ENCODE results near the gene MAMDC2. TPM values are rescaled to one million over a fixed set of nuclear protein-coding genes. Genes with fewer than 3 reads are reported as not detected.

MAMDC2 gene
- total and polyA plus RNA-seq, 2 donors (not counting 1 experiment from before 2014, with no cell fraction given) = not detected

- Mint-ChIP-seq H3K27me3 (peaks cover 8% of the 10 kb centered on the region), H3K9me3 (ENCODE audit: insufficient read depth) (no peaks in the 10 kb centered on the region), H3K4me1 (no peaks in the 10 kb centered on the region), H3K27ac (no peak overlapping the region), H3K4me3 (no peak overlapping the region)
- POLR2A ChIA-PET = no interaction called here
- DNase-seq (no peak), ATAC-seq (ENCODE audit: low read depth) (no peak)
- no peaks in the 10 kb centered on the region for H3K9me3 ChIP-seq (ENCODE audit: control extremely low read depth in 1 of 3, control insufficient read depth in 2 of 3, insufficient read depth in 1 of 3, low read length in 2 of 3)
- no peak overlapping the region for H3K27ac ChIP-seq (ENCODE audit: low read length in 2 of 2)
- H3K27me3 ChIP-seq (replicated peaks in 1 of 4; ENCODE audit: control extremely low read depth in 1 of 4, control insufficient read depth in 3 of 4, insufficient read depth in 4 of 4, low read length in 3 of 4) = peaks cover 0 to 8% (median 0%) of the 10 kb centered on the region in 4 experiments
- CTCF ChIA-PET = interaction anchor here (2.0 kb wide), 1 partner anchor 48 kb away, joined by 9 read pairs; no protein-coding TSS in a partner anchor
- H3K36me3 ChIP-seq (replicated peaks in 1 of 2; ENCODE audit: control extremely low read depth in 1 of 2, control insufficient read depth in 1 of 2, extremely low read depth in 1 of 2, insufficient read depth in 2 of 2, low read length in 1 of 2) = no peaks in the 10 kb centered on the region
- no peak for TF ChIP-seq EZH2 (IDR thresholded peaks at IDR 0.05; ENCODE audit: borderline replicate concordance, insufficient read depth, low read depth, low read length, poor library complexity, severe bottlenecking)
- TF ChIP-seq, protein P1, sequence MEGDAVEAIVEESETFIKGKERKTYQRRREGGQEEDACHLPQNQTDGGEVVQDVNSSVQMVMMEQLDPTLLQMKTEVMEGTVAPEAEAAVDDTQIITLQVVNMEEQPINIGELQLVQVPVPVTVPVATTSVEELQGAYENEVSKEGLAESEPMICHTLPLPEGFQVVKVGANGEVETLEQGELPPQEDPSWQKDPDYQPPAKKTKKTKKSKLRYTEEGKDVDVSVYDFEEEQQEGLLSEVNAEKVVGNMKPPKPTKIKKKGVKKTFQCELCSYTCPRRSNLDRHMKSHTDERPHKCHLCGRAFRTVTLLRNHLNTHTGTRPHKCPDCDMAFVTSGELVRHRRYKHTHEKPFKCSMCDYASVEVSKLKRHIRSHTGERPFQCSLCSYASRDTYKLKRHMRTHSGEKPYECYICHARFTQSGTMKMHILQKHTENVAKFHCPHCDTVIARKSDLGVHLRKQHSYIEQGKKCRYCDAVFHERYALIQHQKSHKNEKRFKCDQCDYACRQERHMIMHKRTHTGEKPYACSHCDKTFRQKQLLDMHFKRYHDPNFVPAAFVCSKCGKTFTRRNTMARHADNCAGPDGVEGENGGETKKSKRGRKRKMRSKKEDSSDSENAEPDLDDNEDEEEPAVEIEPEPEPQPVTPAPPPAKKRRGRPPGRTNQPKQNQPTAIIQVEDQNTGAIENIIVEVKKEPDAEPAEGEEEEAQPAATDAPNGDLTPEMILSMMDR (IDR thresholded peaks at IDR 0.05) = no peak
- no peaks in the 10 kb centered on the region for H4K20me1 ChIP-seq (ENCODE audit: control insufficient read depth, insufficient read depth, low read length, poor library complexity, severe bottlenecking)
- H3K4me2 ChIP-seq (replicated peaks; ENCODE audit: low read depth, low read length, poor library complexity, severe bottlenecking) = no peak overlapping the region
- 90% methylated on average over 3 of the region's 6 CpGs for WGBS (ENCODE audit: insufficient coverage)
- no peak overlapping the region for H2AFZ ChIP-seq (ENCODE audit: insufficient read depth, low read depth, low read length, poor library complexity, severe bottlenecking)
- no peaks in the 10 kb centered on the region for H3K4me1 ChIP-seq (ENCODE audit: control insufficient read depth in 2 of 2, insufficient read depth in 2 of 2, low read length in 2 of 2)
- no peaks in the 10 kb centered on the region for H3K79me2 ChIP-seq (ENCODE audit: control insufficient read depth, insufficient read depth, low read length)
- no peak overlapping the region for H3K4me3 ChIP-seq (ENCODE audit: control extremely low read depth in 1 of 5, extremely low read depth in 1 of 5, insufficient read depth in 1 of 5, low read depth in 2 of 5, low read length in 4 of 5)
- H3K9ac ChIP-seq (ENCODE audit: low read length) = no peak overlapping the region
- intact Hi-C loops (cut with micrococcal nuclease) = no loop called here
Measured at GRCh38 chr9:70160686-70161600, 117.3 kb downstream of the MAMDC2 start.

- H3K27me3 ChIP-seq (replicated peaks in 1 of 4; ENCODE audit: control extremely low read depth in 1 of 4, control insufficient read depth in 3 of 4, insufficient read depth in 4 of 4, low read length in 3 of 4) = no peaks in the 10 kb centered on the region
- H3K27ac ChIP-seq (ENCODE audit: low read length in 2 of 2) = no peak overlapping the region
- H2AFZ ChIP-seq (ENCODE audit: insufficient read depth, low read depth, low read length, poor library complexity, severe bottlenecking) = no peak overlapping the region
- H3K9ac ChIP-seq (ENCODE audit: low read length) = no peak overlapping the region
- H3K36me3 ChIP-seq (replicated peaks in 1 of 2; ENCODE audit: control extremely low read depth in 1 of 2, control insufficient read depth in 1 of 2, extremely low read depth in 1 of 2, insufficient read depth in 2 of 2, low read length in 1 of 2) = no peaks in the 10 kb centered on the region
- CTCF ChIA-PET = no interaction called here
- Mint-ChIP-seq H3K9me3 (ENCODE audit: insufficient read depth) (no peaks in the 10 kb centered on the region), H3K27ac (no peak overlapping the region), H3K4me1 (no peaks in the 10 kb centered on the region), H3K4me3 (no peak overlapping the region), H3K27me3 (no peaks in the 10 kb centered on the region)
- intact Hi-C loops (cut with micrococcal nuclease) = no loop called here
- TF ChIP-seq, protein P1 (IDR thresholded peaks at IDR 0.05) = no peak
- TF ChIP-seq EZH2 (IDR thresholded peaks at IDR 0.05; ENCODE audit: borderline replicate concordance, insufficient read depth, low read depth, low read length, poor library complexity, severe bottlenecking) = no peak
- H3K4me2 ChIP-seq (replicated peaks; ENCODE audit: low read depth, low read length, poor library complexity, severe bottlenecking) = no peak overlapping the region
- H3K9me3 ChIP-seq (ENCODE audit: control extremely low read depth in 1 of 3, control insufficient read depth in 2 of 3, insufficient read depth in 1 of 3, low read length in 2 of 3) = no peaks in the 10 kb centered on the region
- H4K20me1 ChIP-seq (ENCODE audit: control insufficient read depth, insufficient read depth, low read length, poor library complexity, severe bottlenecking) = no peaks in the 10 kb centered on the region
- ATAC-seq (ENCODE audit: low read depth) = no peak
- H3K79me2 ChIP-seq (ENCODE audit: control insufficient read depth, insufficient read depth, low read length) = no peaks in the 10 kb centered on the region
- no peak overlapping the region for H3K4me3 ChIP-seq (ENCODE audit: control extremely low read depth in 1 of 5, extremely low read depth in 1 of 5, insufficient read depth in 1 of 5, low read depth in 2 of 5, low read length in 4 of 5)
- 71% methylated on average over 2 of the region's 6 CpGs for WGBS (ENCODE audit: insufficient coverage)
- POLR2A ChIA-PET = no interaction called here
- no peak for DNase-seq
- H3K4me1 ChIP-seq (ENCODE audit: control insufficient read depth in 2 of 2, insufficient read depth in 2 of 2, low read length in 2 of 2) = no peaks in the 10 kb centered on the region
Measured at GRCh38 chr9:70165006-70165602, 121.5 kb downstream of the MAMDC2 start.

Measured in B cell (primary cell).